ENCODE data around the gene GRIK3. TPM values are rescaled to one million over a fixed set of nuclear protein-coding genes. Genes with fewer than 3 reads are reported as not detected.

The GRIK3 gene
- total RNA-seq, 6 experiments from 2014 or later = not detected

DNA sequence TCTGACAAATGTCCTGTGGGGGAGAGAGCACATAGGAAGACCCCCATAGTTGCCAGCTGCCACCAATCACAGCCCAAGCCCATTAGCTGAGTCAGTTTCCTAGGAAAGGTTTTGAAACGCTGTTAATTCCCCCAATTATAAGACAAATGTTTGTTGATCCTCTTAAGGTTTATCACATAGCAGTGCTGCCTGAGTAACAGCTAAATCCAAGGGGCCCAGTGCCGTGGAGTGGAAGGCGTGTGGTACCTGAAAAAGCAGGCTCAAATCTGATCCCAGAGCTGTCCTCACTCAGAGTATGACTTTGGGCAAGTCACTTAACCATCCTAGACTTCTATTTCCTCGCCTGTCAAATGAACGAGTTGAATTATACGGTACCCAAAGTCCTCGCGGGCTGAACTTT lies 69.5 kb downstream of the GRIK3 start:
- Mint-ChIP-seq H3K27me3 (ENCODE audit: insufficient read depth) (no peaks in the 10 kb centered on the region; the same call in none of the 2 replicates), H3K4me3 (no peak overlapping the region), H3K4me1 (ENCODE audit: low read depth) (no peaks in the 10 kb centered on the region), H3K36me3 (ENCODE audit: low read depth) (peaks cover 16% of the 10 kb centered on the region), H3K9me3 (peaks cover 57% of the 10 kb centered on the region), H3K27ac (no peak overlapping the region)
- TF ChIP-seq, protein P1, sequence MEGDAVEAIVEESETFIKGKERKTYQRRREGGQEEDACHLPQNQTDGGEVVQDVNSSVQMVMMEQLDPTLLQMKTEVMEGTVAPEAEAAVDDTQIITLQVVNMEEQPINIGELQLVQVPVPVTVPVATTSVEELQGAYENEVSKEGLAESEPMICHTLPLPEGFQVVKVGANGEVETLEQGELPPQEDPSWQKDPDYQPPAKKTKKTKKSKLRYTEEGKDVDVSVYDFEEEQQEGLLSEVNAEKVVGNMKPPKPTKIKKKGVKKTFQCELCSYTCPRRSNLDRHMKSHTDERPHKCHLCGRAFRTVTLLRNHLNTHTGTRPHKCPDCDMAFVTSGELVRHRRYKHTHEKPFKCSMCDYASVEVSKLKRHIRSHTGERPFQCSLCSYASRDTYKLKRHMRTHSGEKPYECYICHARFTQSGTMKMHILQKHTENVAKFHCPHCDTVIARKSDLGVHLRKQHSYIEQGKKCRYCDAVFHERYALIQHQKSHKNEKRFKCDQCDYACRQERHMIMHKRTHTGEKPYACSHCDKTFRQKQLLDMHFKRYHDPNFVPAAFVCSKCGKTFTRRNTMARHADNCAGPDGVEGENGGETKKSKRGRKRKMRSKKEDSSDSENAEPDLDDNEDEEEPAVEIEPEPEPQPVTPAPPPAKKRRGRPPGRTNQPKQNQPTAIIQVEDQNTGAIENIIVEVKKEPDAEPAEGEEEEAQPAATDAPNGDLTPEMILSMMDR (IDR thresholded peaks at IDR 0.05) = no peak
- no peak for DNase-seq

DNA sequence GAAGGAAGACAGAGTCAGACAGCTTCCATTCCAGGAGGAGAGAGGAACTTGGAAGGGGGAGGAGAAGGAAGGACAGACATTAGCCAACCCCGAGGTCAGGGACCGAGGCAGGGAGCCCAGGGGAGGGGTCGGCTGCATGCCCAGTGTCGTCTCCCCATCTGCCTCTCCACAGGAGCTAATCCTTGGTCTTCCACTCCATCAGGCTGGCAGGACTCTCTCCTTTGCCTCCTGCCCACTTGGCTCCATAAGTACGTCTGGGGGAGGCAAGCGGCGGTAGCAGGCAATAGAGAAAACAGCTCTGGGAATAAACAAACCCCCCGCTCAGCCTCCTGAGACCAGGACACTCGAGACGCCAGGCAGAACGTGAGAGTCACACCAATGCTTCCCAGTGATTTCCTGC lies 71.3 kb downstream of the GRIK3 start:
- TF ChIP-seq, protein P1 (IDR thresholded peaks at IDR 0.05) = no peak
- H3K4me3 Mint-ChIP-seq = no peak overlapping the region
- H3K4me1 Mint-ChIP-seq (ENCODE audit: low read depth) = no peaks in the 10 kb centered on the region
- no peaks in the 10 kb centered on the region; the same call in none of the 2 replicates for H3K27me3 Mint-ChIP-seq (ENCODE audit: insufficient read depth)
- peaks cover 7% of the 10 kb centered on the region for H3K36me3 Mint-ChIP-seq (ENCODE audit: low read depth)
- H3K9me3 Mint-ChIP-seq = peaks cover 59% of the 10 kb centered on the region
- no peak overlapping the region for H3K27ac Mint-ChIP-seq
- DNase-seq = no peak

DNA sequence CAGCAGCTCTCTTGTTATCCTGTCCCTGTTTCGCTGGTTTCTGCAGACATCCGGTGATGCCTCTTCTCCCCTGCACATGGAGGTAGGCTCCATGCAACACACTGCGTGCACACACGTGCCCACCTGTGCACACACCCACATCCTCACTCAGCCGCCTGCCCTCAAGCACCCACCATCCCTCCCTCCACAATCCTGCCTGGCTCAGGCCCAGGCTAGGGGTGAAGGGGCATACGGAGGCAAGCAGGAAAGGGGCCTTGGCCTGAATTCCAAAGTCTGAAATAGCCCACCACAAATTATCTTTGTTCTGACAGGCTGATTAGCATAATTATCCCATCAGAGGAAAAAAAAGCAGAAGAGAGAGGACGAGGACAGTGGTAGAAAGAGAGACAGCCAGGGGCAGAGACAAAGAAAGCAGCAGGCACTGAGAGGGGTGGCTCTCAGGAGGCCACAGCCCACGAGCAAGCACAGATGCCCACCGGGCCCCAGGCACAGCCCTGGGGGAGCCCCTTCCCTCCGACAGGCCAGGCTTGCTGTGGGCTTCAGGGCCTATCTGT lies 73.2 kb downstream of the GRIK3 start:
- no peak for DNase-seq
- Mint-ChIP-seq H3K27me3 (ENCODE audit: insufficient read depth) (no peaks in the 10 kb centered on the region; the same call in none of the 2 replicates), H3K4me1 (ENCODE audit: low read depth) (no peaks in the 10 kb centered on the region), H3K27ac (no peak overlapping the region), H3K9me3 (peaks cover 76% of the 10 kb centered on the region), H3K4me3 (no peak overlapping the region), H3K36me3 (ENCODE audit: low read depth) (peaks cover 11% of the 10 kb centered on the region)
- TF ChIP-seq, protein P1 (IDR thresholded peaks at IDR 0.05) = no peak

DNA sequence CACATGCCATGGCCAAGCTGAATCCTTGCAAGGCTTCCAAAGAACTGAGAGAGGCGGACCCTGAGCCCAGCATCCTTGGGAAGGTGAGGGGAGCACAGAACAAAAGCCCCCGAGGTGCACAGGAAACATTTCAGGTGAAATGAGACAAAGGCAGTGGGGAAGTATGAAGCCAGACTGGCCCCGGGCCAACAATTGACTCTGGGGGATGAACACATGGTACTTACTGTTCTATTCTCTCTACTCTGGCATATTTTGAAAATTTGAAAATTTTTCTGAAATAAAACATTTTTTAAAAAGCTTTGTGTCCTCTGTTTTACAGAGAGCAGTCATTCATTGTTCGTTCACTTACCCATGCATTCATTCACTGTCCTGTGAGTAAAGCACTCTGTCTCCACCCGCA lies 77.7 kb downstream of the GRIK3 start:
- no peak for DNase-seq
- peaks cover 77% of the 10 kb centered on the region for H3K9me3 Mint-ChIP-seq
- peaks cover 10% of the 10 kb centered on the region; the same call in 1 of the 2 replicates for H3K36me3 Mint-ChIP-seq (ENCODE audit: low read depth)
- H3K27me3 Mint-ChIP-seq (ENCODE audit: insufficient read depth) = no peaks in the 10 kb centered on the region; the same call in 1 of the 2 replicates
- TF ChIP-seq, protein P1 (IDR thresholded peaks at IDR 0.05) = no peak
- H3K27ac Mint-ChIP-seq = no peak overlapping the region
- H3K4me1 Mint-ChIP-seq (ENCODE audit: low read depth) = no peaks in the 10 kb centered on the region
- no peak overlapping the region for H3K4me3 Mint-ChIP-seq

DNA sequence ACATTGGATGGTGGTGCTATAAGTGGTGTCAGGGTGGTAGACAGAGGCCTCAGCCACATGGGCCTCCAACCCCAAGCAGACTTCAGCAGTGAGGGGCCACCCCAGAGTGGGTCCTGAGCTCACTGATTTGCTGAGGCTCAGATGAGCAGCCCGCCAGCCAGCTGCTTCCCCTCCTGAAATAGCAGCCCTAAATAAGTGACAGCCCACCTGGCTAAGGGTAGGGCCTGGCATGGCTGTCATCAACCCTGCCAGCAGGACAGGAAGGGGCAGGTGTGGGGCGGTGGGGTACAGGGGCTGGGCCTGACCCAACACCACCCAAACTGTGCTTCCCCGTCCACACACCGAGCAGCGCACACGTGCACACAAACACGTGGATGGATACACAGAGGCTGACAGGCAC lies 79.3 kb downstream of the GRIK3 start:
- Mint-ChIP-seq H3K9me3 (peaks cover 73% of the 10 kb centered on the region), H3K4me3 (no peak overlapping the region), H3K27me3 (ENCODE audit: insufficient read depth) (no peaks in the 10 kb centered on the region; the same call in 1 of the 2 replicates), H3K36me3 (ENCODE audit: low read depth) (peaks cover 10% of the 10 kb centered on the region; the same call in 1 of the 2 replicates), H3K4me1 (ENCODE audit: low read depth) (no peaks in the 10 kb centered on the region), H3K27ac (no peak overlapping the region)
- TF ChIP-seq, protein P1 (IDR thresholded peaks at IDR 0.05) = no peak
- no peak for DNase-seq

Data from HFFc6 (cell line).